Measurements from ENCODE around the gene GDF9.

The GDF9 gene

DNA sequence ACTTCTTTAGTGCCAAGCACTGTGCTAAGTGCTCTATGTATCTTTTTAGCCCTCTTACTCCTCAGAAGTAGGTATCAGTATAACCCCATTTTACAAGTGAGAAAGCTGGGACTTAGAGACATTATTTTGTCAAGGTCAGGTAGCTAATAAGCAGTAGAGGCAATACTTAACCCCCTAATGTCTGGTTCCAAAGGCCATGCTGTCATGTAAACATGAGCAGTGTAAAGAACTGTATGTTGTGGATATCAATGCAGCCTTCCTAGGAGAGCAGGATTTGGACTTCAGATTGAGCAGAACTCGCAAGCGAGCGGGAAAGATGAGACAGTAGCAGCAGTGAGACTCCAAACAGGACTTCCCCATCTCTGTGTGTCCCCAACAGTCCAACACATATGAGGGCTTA is 32.2 kb downstream of the GDF9 start:
- no peak for DNase-seq

DNA sequence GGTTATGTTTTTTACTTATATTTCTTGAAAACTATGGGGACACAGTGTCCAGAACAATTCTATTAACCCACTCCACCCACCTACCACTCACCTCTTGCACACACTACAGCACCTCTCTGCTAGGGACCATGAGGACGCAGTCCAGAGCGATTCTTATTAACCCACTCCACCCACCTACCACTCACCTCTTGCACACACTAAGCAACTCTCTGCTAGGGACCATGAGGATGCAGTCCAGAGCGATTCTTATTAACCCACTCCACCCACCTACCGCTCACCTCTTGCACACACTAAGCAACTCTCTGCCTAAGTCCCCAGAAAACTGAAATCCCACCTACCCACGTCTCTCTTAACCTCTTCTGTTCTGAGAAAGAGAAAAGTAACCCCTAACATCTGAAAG is 33.7 kb downstream of the GDF9 start:
- DNase-seq = no peak

DNA sequence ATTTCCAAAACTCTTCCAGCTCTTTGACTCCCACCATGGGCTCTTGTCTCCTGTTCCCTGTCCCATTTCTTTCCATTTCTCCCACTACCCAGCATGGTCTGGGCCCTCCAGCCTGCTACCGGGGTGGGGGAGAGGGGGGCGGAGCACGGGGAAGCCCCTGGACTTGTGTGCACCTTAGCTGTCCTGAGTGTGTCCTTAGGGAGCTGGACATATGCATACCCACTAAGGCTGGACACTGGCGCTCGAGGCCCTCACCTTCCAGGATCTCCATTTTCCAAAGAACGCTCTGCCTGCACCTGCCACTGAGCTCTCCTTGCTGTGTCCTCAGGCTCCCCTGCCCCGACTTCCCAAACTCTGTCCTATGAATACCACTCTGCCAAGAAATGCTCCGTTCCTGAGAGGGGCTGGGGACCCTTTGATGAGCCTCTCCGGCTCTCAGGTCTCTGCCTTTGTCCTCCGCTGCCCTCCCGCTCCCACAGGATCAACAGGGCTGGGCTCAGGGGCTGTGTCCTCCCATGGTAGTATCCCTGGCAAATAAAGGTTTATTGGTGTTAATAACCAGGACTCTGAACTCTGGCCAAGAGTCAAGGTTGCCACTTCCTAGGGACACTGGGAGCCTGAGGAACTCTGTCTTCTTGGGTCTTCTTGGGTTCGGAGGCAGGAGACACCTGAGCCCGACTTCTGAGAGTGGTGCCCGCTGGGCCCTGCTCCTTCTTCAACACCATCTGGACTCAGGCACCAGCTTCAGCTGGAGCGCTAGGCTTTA is 35.0 kb downstream of the GDF9 start:
- DNase-seq = no peak

DNA sequence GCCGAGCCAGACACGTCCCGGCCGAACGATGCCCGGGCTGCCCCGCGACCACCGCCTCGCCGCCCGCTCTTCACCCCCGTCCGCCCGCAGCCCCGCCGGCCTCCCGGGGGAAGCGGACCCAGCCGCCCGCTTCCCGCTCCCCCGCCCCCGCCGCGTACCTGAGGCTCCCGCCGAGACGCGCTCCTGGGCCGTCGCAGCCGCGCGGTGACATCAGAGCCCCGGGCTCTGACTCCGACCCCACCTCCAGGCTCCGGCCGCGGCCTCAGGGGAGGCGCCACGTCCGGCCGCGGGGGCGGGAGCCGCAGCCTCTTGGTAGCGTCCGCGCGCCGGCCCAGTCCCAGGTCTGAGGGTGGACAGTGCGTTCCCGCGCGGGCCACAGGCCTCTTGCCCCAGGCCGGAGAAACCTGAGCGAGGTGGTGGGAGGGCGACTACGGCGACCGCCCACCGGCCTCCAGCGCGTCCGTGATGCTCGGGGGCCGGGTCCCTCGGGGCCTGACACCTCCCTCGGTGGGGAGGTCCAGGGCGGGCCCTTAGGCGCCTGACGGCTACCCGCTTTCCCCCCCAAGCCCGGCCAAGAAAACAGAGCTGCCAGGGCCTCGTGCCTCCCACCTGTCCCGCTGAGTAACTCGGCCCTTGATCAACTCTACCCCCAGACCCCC is 35.7 kb downstream of the GDF9 start, which contains the start of gene SHROOM1:
SHROOM1 (minus strand) TSS at position 212 of the 659 bp plus-strand sequence. CDS start 4,507 bp downstream, outside the sequence.
- peak; percentile 64 for DNase-seq

DNA sequence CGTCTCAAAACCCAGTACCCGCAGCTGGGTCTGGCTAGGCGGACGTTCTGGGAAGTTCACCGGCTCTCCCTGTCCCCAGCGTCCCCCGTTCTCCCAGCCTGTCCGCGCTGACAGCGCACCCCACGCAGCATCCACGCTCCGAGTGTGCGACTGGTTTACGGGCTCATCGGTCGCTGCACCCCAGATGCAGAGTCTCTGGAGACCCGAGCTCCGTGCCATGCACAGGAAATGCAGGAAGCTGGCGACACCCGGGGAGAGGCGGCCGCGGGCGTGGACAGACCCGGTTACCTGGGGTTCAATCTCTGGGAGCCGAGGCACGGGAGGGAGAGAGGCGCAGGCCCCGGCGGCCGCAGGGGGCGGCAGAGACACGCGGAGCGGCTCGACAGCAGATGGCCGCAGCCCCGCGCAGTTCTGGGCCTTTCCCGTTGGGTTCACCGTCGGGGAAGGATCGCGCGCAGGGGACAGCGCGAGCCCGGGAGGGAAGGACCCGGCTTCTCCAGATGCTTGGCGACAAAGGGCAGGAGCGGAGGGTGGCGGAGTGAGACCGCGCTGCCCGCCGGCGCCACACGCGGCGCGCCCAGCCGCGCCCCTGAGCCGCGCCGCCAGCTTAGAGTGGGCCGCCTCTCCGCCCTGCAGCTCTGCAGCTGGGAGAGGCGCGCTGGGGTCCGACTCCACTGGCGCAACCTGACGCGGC is 36.4 kb downstream of the GDF9 start:
- DNase-seq = peak; percentile 55

DNA sequence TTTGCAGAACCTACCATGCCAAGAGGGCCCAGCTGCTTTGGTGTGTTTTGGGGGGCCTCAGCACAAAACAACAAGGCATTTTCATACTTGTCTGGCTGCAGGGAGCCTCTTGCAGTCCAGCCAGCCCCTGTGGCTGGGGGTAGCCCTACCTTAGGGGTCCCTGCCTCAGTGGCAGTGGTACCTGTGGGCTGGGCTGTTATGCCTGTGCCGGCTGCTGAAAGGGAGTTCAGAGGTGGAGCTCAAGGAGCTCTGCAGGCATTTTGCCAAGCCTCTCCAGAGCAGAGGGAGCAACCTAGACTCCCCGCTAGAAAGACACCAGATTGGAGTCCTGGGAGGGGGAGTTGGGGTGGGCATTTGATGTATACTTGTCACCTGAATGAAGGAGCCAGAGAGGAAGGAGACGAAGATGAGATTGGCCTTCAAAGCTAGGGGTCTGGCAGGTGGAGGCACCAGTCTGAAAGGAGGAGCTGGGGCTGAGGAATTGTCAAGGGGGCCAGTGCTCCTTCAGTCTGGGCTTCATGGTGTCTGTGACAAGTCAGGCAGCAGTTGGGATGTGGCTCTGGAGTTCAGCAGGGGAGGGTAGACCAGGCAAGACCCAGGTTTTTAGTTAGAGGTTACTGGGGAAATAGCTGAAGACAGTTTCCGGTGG is 37.3 kb downstream of the GDF9 start:
- no peak for DNase-seq

DNA sequence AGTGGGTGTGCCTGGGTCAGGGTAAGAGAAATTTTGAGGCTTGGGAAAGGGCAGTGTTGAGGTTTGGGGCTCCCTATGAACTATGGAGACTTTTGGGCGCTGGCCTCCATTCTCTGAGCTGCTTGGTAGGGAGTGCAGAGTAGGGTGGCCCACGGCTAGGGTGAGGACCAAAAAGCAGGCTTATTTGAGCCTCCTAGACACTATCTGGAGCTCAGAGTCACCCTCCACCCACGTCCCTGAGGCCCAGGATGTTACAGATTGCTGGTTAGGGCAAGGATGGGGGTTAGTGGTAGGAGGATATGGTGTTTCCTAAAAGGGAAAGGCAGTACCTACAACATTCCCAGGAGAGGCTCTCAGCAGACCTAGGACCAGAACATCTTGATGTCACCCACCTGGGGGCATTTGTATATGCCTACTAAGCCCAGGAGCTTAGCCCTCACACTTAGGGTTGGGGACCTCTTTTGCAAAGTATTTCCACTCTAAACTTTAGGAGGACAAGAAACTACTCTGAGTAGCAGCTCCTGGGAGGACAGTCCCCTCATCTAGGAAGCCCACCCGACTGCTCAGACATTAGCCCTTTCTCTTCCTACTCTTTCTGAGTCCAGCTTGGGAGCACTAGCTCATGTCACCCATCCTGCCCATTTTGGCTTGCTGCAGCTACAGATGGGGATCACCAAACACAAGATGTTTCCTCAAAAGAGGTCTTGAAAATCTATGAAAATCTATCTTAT is 38.2 kb downstream of the GDF9 start:
- no peak for DNase-seq

DNA sequence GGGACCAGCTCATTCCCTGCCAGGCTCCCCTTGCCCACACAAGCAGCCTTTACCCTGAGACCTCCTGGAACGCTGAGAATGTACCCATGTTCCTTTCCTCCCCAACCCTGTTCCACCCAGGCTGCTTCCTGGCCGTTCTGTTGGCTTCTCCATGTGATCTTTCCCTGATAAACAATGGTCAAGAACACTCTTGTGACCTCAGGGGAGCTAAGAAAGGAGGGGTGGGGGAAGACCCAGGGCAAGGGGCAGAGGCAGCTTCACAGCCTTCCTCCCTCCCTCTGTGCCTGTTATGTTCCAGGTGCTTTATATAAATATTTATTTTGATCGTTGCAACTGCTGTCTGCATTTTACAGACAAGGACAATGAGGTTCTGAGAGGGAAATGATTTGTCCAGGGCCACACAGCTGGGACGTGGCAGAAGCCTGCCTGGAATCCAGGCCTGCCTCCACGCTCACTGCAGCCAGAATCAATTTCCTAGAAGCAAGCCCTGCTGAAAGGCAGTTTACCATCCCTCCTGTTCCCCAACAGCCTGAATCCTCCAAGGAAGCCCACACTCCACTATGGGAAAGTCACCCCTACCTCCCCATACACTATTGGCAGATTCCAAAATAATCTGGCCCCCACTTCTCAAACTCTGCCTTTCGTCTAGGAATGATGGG is 39.7 kb downstream of the GDF9 start:
- no peak for DNase-seq

DNA sequence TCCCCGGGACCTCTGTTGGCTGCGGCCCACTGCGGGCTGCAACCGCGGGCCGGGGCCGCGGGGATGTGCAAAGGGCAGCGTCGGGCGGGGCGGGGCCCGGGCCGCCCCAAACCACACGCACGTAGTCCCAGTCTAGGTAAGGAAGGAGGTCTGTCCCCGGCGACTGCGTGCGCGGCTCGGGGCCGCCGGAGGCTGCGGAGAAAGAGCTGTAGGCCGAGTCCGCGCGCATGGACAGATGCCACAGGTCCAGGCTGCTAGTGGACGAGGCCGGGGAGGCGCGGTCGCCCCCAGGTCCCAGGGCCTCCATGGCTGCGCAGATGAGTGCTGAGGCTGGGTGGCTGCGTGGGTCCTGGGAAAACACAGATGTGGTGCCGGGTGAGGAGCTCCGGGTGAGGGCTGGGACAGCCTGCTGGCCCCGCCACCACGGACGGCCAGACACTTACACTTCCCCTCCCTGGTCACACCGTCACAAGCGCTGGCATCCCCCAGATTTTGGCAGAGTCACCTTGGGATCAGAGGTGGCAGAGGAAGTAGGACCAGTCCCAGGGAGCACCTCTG is 40.4 kb downstream of the GDF9 start:
- no peak for DNase-seq

DNA sequence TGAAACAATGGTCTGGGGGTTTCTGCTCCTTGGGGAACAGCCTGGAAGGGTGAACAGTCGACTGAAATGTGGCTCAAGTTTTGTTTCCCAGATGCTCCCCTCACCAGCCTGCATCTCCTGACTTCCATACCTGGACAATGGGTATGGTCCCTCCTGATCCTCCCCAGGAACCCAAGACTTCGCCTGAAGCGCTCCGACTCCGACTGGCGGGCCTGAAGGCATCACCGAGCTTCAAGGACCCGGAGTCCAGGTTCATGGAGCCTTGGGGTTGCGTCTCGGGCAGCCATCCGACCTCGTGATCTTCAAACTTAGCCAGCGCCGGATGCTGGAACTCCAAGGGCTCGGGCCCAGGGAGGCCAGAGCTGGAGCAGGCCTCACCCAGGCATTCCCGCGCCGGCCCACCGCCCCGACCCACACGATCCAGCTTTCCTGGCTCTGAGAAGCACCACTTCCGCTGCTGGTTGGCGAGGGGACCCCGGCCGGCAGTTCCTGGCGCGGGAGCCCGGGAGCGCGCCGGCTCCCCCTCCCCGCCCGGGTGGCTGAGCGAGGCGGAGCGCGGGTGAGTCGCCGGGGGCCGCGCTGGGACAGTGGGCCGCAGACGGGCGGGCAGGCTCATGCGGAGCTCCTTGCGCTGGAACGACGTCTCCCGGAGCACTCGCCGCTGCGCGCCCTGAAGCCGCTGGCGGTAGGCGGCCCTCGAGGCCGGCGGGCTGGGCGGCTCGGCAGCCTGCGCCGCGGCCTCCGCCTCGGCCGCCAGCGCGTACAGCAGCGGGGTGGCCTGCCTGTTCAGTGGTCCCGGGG is 41.0 kb downstream of the GDF9 start:
- no peak for DNase-seq

DNA sequence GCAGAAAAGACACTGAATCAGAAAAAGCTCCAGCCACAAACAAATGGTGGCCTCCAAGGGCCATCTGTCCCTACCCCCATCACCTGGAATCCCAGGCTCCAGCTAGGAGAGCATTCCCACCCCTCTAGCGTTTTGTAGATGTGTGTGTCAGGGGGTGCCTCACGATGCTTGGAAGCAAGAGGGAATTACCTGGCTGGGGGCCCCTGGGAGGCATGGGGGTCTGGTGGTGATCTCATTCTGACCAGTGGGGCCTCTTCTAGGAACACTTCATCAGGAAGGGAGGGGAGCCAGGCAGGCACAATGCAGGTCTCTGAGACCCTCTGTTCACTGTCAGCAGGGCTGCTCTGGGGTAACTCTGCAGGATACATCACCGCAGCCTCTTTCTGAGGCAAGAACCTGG is 41.8 kb downstream of the GDF9 start:
- DNase-seq = no peak

DNA sequence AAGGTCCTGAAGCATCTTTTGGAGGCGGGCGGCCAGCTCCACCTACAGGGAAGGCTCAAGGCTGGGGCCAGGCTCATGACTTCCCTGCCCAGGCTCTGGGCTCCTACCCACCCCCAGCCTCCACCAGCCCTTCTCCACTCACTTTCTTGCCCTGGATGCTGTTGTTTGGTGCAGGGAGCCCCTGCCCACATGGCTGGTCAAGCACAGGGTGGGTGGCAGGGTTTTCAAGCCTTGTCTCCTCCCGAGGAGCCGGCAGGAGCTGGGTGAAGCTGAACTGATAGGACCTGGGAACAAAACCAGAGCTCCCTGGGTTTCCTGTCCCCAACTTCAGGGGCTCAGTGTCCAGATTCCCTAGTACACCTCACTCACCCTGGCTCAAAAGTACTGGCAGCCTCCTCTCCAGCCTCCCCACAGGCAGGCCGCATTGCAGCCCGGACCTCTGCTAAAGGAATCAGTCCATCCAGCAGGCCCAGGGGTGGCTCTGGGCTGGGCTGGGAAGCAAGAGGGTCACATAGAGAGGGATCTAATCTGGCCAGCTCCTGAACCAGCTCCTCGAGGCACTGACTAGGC is 42.7 kb downstream of the GDF9 start:
- no peak for DNase-seq

DNA sequence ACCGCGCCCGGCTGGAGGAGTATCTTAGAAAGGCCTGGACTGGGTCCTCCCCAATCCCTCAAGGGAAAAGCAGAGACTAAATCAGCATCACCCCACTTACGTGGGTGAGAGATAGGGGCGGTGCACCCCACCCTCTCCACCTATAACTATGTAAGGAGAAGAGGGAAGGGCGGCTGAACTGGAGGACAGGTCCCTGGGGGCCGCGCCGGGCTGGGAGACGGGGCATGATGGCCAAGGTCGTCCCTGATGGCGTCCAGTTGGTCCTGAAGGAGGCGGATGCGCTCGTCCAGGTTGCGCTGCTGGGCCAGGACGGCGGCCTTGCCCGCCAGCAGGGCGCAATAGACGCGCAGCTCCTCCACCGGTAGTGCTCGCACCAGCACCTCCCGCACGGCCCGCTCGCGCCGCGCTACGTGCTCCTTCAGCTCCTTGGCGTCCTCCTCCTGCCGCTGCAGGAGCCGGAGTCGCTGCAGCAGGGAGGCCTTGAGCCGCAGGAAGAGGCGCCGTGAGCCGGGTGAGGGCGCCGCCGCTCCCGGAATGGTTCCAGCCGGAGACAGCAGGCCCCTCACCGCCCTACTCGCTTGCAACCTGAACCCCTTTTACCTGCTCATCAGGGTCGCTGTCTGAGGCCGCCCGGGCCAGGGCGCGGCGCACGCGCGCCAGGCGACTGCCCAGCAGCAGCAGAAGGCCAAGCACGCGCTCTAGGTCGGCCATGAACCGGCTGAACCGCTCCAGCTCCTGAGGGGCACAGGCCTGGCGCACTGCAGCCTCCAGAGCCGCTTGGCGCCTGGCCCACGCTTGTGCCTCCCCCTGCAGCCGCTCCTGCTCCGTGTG is 43.4 kb downstream of the GDF9 start:
- no peak for DNase-seq

DNA sequence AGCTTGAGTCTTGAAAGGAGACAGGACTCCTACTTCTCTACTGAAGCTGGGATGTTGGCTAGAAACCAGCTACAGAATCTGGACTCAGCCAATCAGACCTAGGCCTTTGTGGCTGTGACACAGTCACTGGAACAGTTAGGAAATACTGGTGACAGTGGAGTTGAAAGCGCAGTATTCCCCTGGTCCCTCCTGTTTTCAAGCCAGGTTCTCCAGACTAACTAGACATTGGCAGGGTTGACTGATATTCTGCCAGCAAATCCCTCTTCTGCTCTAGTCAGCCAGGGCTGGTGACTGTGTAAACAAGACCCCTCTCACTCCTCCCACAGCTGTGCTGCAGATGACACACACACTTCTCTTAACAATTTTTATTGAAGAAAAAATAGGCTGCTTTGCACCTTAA is 44.5 kb downstream of the GDF9 start:
- no peak for DNase-seq

DNA sequence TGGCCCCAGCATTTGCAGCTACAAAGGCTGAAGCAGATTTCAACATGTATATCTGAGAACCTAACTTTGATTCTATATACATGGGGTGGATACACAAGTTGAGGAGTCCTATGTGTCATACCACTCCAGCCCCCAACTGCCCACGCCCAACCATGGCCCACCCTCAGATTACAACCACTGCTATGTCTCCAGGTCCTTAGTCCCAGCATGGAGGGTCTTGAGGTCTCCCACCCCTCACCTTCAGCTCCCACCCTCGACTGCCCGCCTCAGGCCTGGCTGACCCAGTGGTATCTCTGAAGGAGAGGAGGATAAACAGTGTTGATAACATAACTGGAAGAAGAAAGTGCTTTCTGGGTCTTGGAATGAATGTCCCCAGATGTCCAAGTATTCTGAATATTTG is 44.9 kb downstream of the GDF9 start:
- no peak for DNase-seq

DNA sequence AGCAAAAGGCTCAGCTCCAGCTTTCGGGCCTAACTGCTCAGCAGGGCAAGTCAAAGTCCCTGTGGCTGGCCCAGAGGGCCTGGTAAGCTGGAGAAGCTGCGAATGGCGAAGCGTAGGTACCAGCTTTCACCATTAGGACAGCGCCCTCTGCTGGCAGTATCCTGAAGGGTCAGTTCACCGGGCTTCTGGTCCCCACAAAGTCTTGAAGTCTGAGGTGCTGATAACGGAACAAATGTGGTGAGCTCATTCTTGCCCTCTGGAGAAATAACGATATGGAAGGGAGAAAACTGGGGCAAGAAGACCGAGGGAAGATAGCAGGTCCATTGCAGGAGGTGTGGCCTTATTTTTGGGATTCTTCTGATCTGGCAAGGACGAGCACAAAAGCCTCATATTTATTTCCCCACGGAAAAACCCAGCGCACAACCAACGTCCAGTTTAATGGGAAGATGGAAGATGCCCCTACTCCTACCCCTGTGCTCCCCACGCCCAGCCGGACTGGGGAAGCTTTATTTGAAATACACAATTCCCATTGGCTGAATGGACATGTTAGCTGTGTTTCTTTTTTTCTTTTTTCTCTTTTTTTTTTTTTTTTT is 46.0 kb downstream of the GDF9 start:
- peak; percentile 80 for DNase-seq

DNA sequence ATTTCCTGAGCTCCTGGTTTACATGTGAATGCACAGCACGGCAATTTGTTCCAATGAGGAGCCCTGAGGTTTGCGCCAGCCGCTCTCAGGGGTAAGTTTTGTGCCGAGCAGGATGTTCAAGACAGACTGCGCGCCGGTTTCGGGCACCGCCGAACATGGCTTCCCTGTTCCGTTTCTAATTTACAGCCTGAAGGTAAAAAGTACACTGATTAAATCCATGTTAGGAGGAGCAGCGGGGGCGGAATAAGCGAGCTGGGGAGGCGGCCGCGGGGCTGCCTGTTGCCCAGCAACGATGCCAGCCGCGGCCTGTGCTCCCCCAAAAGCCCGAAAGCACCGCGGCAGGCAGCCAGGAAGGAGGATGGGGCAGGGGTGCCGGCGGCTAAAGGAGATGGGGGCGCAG is 46.8 kb downstream of the GDF9 start:
- no peak for DNase-seq

DNA sequence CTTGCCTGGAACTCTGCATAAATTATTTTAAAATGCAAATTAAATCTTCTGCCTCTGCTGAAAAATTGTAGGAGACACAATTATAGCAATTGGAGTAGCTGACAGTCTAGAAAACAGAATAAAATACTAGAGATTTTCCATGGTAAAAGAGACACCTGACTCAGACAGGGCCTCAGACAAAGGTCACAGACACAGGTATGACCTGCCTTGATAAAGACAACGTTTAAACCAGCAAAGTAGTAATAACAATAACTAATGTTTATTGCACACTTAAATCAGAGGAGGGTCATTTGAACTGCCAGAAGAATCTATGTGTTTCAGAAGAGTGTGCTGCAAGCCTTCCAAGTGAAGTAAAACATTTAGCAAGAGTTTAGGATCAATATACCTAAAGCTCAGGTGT is 49.3 kb downstream of the GDF9 start:
- no peak for DNase-seq

DNA sequence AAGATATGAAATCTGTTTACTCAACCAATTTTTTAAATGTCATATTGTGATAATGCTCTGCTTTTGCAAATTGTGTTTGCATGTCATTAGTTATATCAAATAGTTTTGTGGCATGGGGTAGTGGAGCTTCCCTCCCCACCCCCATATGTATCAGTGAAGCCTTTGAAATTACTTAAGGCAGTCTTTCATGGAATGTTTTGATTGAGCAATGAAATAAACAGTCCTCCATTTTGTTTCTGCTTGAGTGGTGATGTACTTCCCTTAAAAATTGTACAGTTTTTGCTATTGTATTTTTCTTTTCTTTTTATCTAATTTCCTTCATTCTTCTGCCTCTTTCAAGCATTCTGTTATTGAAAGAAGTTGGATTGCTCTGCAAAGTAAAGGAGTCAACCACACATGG is 49.7 kb downstream of the GDF9 start:
- DNase-seq = no peak
